Vagina (tissue), 2 donors: ENCODE measurements around the gene FAM204A.

Experiments used
- CTCF ChIP-seq, 3 experiments: fragments of 450-650 bp in 2 of 3; fragments of 200-600 bp in 1 of 3; sonication (generic) in 1 of 3; IDR thresholded peaks; one replicate each; pipeline ENCODE4 v1.5.1; 2017 to 2019; ENCODE audit warnings: antibody characterized with exemption in 3 of 3, mild to moderate bottlenecking in 2 of 3, moderate library complexity in 2 of 3
- POLR2A ChIP-seq, 2 donors: fragments of 450-650 bp; IDR thresholded peaks; one replicate each; pipeline ENCODE4 v1.6.1; 2017; ENCODE audit warnings: antibody characterized with exemption in 2 of 2, mild to moderate bottlenecking in 2 of 2, moderate library complexity in 2 of 2
- POLR2AphosphoS5 ChIP-seq, 2 donors: sonication (generic); formaldehyde crosslinking; IDR thresholded peaks; one replicate each; pipeline ENCODE4 v1.9.0; 2017; ENCODE audit warnings: antibody characterized with exemption in 2 of 2, mild to moderate bottlenecking in 2 of 2, low read depth in 1 of 2; ENCODE audit not compliant: insufficient read depth in 1 of 2

GRCh38 chr10:118298787-118299186 is 43.3 kb downstream of the FAM204A start:
- TF ChIP-seq CTCF (IDR thresholded peaks at IDR 0.05) (no peak), POLR2A (IDR thresholded peaks at IDR 0.05) (no peak), POLR2AphosphoS5 (IDR thresholded peaks at IDR 0.05; ENCODE audit: insufficient read depth in 1 of 2, low read depth in 1 of 2) (no peak)
